GM12801 (cell line): ENCODE results near the gene TBATA.

ENCODE experiments used
- TF ChIP-seq, protein P1 (sequence below): IDR thresholded peaks from one replicate; pipeline ENCODE4 v1.5.1; 2011; ENCODE audit warnings: control low read depth; ENCODE audit not compliant: insufficient read length; ENCODE audit errors: extremely low read depth

The TBATA gene

GRCh38 chr10:70753841-70754621, 31.1 kb downstream of the TBATA start:
- TF ChIP-seq, protein P1, sequence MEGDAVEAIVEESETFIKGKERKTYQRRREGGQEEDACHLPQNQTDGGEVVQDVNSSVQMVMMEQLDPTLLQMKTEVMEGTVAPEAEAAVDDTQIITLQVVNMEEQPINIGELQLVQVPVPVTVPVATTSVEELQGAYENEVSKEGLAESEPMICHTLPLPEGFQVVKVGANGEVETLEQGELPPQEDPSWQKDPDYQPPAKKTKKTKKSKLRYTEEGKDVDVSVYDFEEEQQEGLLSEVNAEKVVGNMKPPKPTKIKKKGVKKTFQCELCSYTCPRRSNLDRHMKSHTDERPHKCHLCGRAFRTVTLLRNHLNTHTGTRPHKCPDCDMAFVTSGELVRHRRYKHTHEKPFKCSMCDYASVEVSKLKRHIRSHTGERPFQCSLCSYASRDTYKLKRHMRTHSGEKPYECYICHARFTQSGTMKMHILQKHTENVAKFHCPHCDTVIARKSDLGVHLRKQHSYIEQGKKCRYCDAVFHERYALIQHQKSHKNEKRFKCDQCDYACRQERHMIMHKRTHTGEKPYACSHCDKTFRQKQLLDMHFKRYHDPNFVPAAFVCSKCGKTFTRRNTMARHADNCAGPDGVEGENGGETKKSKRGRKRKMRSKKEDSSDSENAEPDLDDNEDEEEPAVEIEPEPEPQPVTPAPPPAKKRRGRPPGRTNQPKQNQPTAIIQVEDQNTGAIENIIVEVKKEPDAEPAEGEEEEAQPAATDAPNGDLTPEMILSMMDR, result no peak

- TF ChIP-seq, protein P1, result no peak
Measured at GRCh38 chr10:70753026-70753663, 32.0 kb downstream of the TBATA start.

DNA sequence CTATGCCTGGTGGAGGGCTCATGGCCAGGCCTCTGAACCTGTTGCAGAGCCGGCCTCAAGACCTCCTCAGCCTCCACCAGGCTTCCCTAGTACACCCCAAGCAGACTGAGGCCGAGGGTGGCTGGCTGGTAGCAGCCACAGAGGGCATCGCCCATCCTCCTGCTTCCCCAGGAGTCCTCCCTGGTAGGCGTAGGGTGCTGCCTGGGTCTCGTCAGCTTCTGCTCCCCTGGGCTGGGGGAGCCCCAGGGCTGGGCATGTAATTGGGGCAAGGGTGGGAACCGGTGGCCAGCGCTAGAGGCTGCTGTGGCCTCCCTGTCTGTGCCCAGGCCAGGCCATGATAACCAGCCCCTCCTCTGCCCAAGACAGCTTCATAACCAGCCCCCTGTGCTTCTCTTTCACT, 32.6 kb downstream of the TBATA start:
- TF ChIP-seq, protein P1, result no peak

- TF ChIP-seq, protein P1, result no peak
Measured at GRCh38 chr10:70751991-70752390, 33.2 kb downstream of the TBATA start.

DNA sequence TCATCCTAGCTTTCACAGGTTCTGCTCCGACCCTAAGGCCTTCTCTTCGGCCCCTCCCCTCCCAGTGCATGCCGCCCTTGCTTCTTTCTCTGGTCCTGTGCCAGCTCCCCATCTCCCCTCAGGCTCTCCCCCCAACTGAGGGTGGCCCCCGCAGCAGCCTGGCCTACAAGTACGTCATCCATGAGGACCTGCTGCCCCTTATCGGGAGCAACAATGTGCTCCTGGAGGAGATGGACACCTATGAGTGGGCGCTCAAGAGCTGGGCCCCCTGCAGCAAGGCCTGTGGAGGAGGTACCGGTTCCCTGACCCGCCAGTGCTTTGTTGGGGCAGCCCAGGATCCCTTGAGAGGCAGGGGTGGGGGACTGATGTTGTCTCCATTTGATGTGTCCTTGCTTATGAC, 33.8 kb downstream of the TBATA start:
- TF ChIP-seq, protein P1, result no peak

- TF ChIP-seq, protein P1, result no peak
Measured at GRCh38 chr10:70750156-70750703, 34.9 kb downstream of the TBATA start.

GRCh38 chr10:70749756-70750155, 35.4 kb downstream of the TBATA start:
- TF ChIP-seq, protein P1, result no peak
